T1000 (cell line): ENCODE results near the gene AHRR.

ENCODE experiments used
- DNase-seq: peaks from one replicate; lab custom pipeline; 2025; ENCODE audit warnings: mixed read lengths; lab: John Stamatoyannopoulos, UW

AHRR gene

DNA sequence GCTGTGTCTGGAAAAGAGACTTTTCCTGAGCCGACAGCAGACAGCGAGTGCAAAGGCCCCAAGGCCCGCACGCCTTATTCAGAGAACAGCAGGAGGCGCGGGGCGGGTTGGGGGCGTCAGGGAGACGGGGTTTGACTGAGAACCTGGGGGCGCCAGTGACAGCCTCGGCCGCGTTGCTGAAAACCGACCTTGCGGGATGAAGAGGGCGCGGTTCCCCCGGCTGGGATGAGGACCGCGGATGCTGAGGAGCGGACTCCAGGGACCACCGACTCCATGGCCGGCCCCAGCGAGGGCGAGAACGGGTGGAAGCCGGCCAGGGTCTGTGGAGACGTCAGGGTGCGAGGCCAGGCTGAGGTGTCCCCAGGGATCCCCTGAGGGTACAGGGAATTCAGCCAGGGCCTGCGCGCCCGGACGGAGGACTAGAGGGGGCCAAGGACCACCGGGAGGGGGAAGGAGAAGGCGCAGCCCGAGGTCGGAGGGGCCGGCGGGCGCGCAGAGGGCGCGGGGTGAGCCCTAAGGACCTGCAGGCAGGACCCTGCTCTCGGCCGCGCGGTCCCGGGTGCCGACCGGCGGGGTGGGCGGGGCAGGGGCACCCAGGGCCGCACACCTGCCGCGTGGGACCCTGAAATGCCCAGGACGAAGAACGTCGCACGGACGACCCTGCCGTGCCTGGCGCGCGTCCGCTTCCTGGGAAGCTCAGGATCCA lies 837 bp upstream of the AHRR start:
- DNase-seq: no peak

GRCh38 chr5:321726-322251 lies 275 bp downstream of the AHRR start:
- no peak for DNase-seq

DNA sequence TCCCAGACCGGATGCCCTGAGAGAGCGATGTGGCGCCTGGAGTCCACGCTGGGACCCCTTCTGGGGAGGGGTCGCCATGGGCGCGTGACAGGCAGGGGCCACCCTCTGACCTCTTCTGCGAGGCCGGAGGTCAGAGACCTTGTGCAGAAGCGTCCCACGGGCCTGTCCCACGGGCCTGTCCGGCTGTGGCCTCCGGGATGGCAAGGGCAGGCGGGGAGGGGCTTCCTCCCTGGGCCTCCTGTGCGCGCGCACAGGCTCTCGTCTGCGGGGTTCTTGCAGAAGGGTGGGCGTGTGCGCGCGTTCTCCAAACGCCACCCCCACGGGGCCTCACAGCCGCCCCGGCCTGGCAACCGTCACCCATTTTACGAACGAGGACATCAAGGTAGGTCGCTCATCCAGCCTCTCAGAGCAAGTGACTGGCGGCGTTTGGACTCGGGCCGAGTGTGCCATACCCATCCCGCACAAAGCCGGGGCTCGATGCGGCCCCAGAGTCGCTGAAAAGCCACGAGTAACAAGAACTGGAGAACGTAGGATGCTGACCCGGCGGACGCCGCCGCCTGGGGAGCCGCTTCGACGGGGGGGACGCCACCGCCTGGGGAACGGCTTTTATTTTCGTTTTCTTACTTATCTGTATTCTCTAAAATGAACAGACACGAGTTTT lies 897 bp downstream of the AHRR start:
- DNase-seq: no peak

DNA sequence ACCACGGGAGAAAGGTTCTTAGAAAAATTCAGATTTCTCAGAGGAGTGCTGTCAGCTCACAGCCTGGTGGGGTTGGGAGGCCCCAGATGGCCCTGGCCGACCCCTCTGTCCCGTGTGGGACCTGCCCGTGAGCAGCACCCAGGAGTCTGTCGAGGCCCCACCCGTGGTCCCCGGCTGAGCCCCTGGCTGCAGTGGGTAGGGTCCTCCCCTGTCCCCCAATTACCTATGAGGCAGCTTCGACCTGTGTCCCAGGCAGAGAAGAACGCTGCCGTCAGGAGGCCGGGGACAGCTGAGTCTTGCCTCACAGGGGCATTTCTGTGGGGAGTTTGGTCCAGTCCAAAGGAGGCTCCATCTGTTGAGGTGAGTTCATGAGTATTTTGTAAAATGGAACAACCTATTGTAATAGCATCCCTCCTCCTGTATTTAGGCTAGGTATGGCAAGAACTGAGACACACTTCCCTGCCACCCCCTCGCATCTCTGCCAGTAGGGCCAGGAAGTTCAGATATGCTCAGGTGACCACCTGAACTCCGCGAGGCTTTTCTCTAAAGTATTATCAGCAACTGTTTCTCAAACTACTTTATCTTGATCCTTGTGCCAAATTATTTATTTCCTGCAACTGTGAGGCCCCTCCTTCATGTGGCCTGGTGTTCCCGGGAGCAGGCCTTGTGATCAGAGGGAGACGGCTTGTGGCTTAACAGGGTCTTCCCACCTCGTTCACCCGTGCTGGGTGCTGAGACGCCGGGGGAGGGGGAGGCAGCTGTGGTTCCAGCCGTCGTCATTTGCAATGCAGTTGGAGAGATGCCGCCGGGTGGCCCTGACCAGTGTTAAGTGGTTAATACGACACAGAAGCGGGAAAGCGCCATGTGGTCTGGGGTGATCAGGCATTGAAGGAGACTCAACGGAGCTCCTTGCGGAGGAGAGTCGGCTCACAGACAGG lies 1.7 kb downstream of the AHRR start:
- no peak for DNase-seq

DNA sequence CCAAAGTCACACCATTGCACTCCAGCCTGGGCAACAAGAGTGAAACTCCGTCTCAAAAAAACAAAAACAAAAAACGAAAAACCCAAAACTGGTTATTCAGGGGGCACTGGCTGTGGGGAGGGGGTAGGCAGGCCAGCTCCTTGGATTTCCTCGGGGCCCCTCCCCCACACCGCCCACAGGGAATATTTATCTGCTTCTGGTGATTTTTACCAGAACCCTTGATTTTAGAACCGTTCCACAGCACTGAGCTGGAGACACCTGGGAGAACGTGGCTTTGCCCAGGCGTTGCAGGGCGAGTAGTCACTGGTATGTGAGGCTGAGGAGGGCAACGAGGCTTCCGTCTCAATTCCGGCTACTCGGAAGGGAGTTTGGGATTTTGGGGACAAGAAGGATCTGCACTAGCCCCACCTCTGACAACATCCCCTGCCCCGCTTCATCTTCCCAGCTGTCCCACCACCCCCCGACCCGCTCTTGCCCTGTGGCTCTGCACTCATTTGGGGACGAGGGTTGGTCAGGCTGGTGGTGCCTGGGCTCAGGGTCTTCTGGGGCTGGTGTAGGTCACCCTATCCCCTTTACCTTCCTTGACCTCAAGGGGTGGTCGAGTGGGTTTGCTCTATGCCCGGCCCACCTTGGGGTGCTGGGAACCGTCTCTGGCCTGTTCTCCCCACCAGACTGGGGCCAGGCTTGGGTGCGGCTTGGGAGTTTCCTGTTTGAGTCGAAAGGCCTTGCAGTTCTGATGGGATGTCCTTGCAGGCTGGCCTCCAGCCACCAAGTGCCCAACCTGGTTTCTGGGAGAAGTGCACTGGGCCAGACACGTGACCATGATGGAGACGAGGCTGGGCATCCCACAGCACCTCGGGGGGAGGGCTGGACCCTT lies 3.5 kb downstream of the AHRR start:
- DNase-seq: no peak

DNA sequence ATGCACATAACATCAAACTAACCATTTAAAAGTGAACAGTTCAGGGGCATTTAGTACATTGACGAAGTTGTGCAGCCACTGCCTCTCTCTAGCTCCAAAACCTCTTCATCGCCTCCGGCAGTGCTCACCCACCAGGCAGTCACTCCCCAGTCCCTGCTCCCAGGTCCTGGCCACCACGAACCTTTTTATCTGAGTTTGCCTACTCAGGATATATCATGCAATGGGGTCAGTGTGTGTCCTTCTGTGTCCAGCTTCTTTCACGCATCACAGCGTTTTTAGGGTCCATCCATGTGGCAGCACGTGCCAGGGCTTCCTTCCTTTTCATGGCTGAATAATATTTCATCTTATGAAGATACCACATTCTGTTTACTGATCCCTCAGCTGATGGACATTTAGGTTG lies 4.6 kb downstream of the AHRR start:
- no peak for DNase-seq

DNA sequence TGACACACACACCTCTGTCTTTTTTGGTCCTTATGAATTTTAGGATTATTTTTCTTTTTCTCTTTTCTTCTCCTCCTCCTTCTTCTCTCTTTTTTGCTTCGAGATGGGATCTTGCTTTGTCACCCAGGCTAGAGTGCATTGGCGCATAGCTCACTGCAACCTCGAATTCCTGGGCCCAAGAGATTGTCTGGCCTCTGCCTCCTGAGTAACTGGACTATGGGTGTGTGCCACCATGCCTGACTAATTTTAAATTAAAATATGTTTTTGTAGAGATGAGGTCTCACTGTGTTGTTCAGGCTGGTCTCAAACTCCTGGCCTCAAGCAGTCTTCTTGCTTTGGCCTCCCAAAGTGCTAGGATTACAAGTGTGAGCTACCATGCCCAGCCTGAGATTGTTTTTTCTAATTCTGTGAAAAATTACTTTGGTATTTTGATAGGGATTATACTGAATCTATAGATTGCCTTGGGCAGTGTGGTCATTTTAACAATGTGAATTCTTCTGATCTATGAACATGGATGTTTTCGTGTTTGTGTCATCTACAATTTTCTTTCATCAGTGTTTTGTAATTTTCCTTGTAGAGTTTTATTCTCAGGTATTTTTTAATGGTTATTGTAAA lies 7.7 kb downstream of the AHRR start:
- DNase-seq: no peak

GRCh38 chr5:329768-330167 lies 8.3 kb downstream of the AHRR start:
- DNase-seq: no peak

- DNase-seq: no peak
Measured at GRCh38 chr5:332843-333242, 11.3 kb downstream of the AHRR start.

- DNase-seq: no peak
Measured at GRCh38 chr5:333945-334344, 12.4 kb downstream of the AHRR start.

- DNase-seq: no peak
Measured at GRCh38 chr5:334903-335739, 13.6 kb downstream of the AHRR start.

GRCh38 chr5:335740-336038 lies 14.2 kb downstream of the AHRR start:
- DNase-seq: no peak

DNA sequence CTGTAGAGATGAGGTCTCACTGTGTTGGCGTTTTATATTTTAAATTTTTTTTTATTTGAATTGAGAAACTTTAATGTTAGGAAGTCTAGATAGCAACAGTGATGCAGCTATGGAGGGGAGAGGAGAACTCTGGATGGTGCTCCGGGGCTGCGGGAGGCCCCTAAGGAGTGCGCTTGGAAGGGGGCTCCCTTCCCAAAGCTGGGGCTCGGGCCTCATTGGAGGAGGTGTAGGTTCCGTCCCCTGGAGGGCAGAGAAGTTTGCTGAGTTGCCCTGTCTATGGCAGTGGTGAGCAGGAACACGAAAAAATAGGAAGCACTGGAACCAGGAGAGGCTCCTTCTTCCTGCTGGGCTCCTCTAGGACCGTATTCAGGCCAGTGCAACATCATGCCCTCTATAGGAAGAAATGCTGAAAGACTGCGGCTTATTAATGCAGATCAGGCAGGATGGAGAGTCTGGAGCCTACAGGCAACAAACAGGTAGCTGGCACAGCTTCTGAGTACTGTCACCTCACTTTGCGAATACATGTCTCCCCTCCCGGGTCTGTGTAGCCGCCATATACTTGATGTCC lies 16.1 kb downstream of the AHRR start:
- no peak for DNase-seq

DNA sequence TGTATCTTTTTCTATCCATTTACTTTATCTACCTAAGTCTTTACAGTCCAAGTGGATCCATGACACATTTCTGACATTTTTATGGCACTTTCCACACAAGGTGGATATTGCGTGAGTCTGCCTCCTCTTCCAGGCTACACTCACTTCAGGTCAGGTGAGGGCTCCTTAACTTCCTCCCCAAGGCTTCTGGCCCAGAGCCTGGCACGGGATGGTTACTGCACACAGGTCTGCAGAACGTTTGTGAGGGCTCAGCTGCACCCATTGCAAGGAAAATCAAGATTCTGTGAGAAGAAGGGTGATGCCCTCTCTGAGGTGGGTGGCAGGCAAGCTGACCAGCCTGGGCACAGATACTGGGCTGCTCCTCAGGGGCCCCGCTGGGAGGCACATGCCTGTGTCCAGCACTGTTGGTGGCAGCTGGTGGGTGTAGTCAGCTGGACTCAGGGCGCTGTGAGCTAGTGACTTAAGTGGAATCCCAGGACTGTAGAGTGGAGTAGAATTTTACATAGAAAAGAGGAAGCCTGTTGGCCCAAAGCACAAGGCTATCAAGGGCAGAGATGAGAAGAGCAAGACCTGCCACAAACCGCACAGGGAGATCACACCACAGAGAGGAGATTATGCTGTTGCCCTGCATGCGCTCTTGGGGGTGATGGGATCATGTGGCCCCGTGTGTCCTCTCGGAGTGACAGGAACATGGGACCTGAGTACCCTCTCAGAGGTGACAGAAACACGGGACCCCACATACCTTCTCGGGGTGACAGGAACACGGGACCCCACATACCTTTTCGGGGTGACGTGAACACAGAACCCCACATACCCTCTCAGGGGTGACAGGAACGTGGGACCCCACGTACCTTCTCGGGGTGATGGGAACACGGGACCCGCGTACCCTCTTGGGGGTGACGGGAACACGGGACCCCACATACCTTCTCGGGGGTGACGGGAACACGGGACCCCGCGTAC lies 21.3 kb downstream of the AHRR start:
- no peak for DNase-seq

GRCh38 chr5:343461-344401 lies 22.2 kb downstream of the AHRR start:
- DNase-seq: no peak

DNA sequence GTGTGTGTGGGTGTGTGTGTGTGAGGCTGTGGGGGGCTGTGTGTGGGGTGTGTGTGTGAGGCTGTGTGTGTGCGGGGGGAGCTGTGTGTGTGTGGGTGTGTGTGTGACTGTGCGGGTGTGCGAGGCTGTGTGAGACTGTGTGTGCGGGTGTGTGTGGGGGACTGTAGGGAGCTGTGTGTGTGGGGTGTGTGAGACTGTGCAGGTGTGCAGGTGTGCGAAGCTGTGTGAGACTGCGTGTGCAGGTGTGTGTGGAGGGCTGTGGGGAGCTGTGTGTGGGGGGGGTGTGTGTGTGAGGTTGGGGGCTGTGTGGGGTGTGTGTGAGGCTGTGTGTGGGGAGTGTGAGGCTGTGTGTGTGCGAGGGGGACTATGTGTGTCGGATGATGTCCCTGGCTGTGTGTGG lies 23.2 kb downstream of the AHRR start:
- DNase-seq: no peak

- no peak for DNase-seq
Measured at GRCh38 chr5:345404-346195, 24.1 kb downstream of the AHRR start.
